HG02571 (cell line): ENCODE results near the gene TMEM141.
"Not testable (repeated sequence)": the region's sequence is repeated elsewhere in the genome, so short reads cannot be mapped to it uniquely, and the experiment has no call there.

ENCODE experiments used
- ATAC-seq: cut with Tn5 transposase; IDR thresholded peaks from one replicate; pipeline ENCODE4 v1.9.1; 2021; ENCODE audit warnings: mild to moderate bottlenecking, moderate library complexity; ENCODE audit not compliant: unreplicated experiment

TMEM141 gene

GRCh38 chr9:136829981-136830885, 39.1 kb downstream of the TMEM141 start:
- ATAC-seq: no peak

- no peak for ATAC-seq
These were observed 40.0 kb downstream of the TMEM141 start for GRCh38 chr9:136831002-136831719.

- no peak for ATAC-seq
These were observed 40.6 kb downstream of the TMEM141 start for GRCh38 chr9:136831720-136832104.

- ATAC-seq: no peak
These were observed 41.4 kb downstream of the TMEM141 start for GRCh38 chr9:136832581-136832980.

GRCh38 chr9:136833381-136834048, 42.4 kb downstream of the TMEM141 start:
- not testable (repeated sequence) for ATAC-seq

- ATAC-seq: no peak
These were observed 44.2 kb downstream of the TMEM141 start for GRCh38 chr9:136835162-136835931.

GRCh38 chr9:136835932-136836904, 45.1 kb downstream of the TMEM141 start:
- ATAC-seq: no peak

- no peak for ATAC-seq
These were observed 46.2 kb downstream of the TMEM141 start for GRCh38 chr9:136837146-136837855.

GRCh38 chr9:136837856-136838277, 46.7 kb downstream of the TMEM141 start:
- ATAC-seq: not testable (repeated sequence)

GRCh38 chr9:136838314-136839228, 47.4 kb downstream of the TMEM141 start:
- ATAC-seq: no peak

GRCh38 chr9:136839229-136840139, 48.3 kb downstream of the TMEM141 start:
- no peak for ATAC-seq

- ATAC-seq: no peak
These were observed 49.2 kb downstream of the TMEM141 start for GRCh38 chr9:136840140-136840876.

- ATAC-seq: no peak
These were observed 49.9 kb downstream of the TMEM141 start for GRCh38 chr9:136840877-136841645.

- ATAC-seq: not testable (repeated sequence)
These were observed 50.7 kb downstream of the TMEM141 start for GRCh38 chr9:136841646-136842379.
